Neural progenitor cell (in vitro differentiated cells): ENCODE data around the gene TMEM60.

ENCODE experiments used
- EZH2 ChIP-seq: fragments of 200-600 bp; sonication (generic); IDR thresholded peaks from 2 replicates; pipeline ENCODE4 v1.6.1; 2017; ENCODE audit warnings: antibody characterized with exemption, mild to moderate bottlenecking, moderate library complexity
- EZH2phosphoT487 ChIP-seq: fragments of 200-600 bp; sonication (generic); IDR thresholded peaks from 2 replicates; pipeline ENCODE4 v1.6.1; 2017; ENCODE audit warnings: antibody characterized with exemption
- TF ChIP-seq, protein P1 (sequence below): fragments of 200-600 bp; sonication (generic); IDR thresholded peaks from 2 replicates; pipeline ENCODE4 v1.5.1; 2017; ENCODE audit warnings: antibody characterized with exemption, mild to moderate bottlenecking

DNA sequence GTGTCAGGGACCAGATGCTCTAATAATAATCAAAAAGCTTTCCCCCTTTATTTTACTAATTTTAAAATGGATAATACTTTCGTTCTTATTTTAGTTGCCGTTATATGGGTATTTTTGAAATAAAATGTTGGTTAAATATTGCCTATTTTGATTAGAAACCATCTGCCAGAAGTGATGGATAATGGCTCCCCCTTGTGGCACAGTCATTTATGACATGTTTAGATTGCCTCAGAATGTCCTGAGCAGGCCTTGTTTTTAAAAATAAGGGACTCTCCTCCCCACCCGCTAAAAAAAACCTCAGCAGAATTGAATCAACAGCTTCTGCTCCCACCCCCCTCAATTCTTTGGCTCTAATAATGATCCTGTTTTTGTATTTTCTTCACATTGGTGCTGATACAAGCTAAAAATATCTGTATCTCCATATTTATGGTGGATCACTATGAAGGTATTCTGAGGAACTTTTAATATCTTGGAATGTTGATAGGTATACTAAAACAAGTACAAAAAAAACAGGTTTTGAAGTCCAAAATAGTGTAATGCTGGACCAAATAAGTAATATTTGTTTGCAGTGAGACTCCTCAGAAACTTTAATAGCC lies 38.8 kb downstream of the TMEM60 start:
- TF ChIP-seq, protein P1, sequence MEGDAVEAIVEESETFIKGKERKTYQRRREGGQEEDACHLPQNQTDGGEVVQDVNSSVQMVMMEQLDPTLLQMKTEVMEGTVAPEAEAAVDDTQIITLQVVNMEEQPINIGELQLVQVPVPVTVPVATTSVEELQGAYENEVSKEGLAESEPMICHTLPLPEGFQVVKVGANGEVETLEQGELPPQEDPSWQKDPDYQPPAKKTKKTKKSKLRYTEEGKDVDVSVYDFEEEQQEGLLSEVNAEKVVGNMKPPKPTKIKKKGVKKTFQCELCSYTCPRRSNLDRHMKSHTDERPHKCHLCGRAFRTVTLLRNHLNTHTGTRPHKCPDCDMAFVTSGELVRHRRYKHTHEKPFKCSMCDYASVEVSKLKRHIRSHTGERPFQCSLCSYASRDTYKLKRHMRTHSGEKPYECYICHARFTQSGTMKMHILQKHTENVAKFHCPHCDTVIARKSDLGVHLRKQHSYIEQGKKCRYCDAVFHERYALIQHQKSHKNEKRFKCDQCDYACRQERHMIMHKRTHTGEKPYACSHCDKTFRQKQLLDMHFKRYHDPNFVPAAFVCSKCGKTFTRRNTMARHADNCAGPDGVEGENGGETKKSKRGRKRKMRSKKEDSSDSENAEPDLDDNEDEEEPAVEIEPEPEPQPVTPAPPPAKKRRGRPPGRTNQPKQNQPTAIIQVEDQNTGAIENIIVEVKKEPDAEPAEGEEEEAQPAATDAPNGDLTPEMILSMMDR = peak; percentile 96
- TF ChIP-seq EZH2phosphoT487 = no peak
- TF ChIP-seq EZH2 = no peak
